ENCODE measurements around the gene IL3RA.
"Not testable (repeated sequence)": the region's sequence is repeated elsewhere in the genome, so short reads cannot be mapped to it uniquely, and the experiment has no call there.

The IL3RA gene

DNA sequence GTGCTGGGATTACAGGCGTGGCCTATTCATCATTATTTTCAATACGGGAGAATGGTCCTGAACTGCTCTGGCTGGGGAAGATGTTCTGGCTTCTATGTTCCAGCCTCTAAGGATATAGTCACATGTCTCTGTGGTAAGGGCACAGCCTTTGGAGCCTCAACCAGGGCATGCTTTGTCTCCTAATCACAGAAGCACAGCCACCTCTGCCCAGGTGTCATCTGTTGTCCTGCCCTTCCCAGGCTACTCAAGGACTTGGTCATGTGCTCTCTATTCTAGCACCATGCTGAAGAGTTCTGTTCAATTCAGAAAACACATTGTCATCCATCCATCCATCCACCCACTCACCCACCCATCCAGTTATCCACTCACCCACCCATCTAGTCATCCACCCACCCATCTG, 86.6 kb downstream of the IL3RA start:
- no peak for DNase-seq (ENCODE audit: low read depth)

GRCh38 chrX:1424147-1424851, 87.7 kb downstream of the IL3RA start:
- no peak for DNase-seq (ENCODE audit: low read depth)

DNA sequence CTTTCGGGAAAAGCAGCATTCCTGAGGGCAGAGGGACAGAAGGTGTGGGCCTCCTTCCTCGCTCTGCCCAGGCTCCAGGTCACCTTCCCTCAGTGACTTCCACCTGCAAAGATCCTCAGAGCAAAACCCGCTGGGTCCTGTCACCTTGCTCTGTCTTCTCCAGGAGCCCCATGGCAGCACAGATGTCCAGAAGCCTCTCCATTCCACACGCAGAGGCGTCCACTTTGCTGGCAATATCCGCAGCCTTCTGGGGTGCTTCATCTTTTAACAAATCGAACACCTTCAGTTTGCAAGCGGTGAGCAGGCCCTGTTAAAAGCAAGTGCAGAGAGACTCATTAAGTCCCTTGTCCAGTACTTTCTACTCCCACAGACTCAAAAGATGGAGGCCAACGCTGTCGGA, 88.8 kb downstream of the IL3RA start:
- no peak for DNase-seq (ENCODE audit: low read depth)

DNA sequence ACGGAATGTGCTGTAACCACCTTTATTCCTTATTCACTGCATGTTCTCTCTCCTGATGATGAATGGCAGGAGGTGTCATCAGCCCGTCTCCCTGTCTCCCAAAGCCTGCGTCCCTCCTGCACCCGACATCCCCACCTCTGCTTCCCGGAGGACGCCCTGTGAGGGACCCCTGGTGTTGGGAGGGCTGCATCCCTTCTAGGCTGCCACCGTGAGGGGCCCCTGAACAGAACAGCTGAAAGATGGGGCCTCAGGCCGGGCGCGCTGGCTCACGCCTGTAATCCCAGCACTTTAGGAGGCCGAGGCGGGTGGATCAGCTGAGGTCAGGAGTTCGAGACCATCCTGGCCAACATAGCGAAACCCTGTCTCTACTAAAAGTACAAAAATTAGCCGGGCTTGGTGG, 89.7 kb downstream of the IL3RA start:
- DNase-seq (ENCODE audit: low read depth): not testable (repeated sequence)

- DNase-seq (ENCODE audit: low read depth): no peak
Observed at GRCh38 chrX:1427756-1428155, 91.2 kb downstream of the IL3RA start.

DNA sequence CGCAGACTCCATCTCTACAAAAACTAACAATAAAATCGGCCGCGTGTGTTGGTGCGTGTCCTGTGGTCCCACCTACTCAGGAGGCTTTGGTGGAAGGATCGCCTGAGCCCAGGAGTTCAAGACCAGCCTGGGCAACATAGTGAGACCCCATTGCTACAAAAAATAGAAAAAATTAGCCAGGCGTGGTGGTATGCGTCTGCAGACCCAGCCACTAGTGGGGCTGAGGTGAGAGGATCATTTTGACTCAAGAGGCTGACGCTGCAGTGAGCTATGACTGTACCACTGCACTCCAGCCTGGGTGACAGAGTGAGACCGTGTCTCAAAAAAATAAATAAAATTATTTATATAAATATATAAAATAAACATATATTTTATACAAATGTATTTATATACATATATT, 93.9 kb downstream of the IL3RA start:
- DNase-seq (ENCODE audit: low read depth): no peak

All from fibroblast of the conjunctiva (primary cell).